Measurements from ENCODE around the gene WNT5B. TPM values are rescaled to one million over a fixed set of nuclear protein-coding genes. Genes with fewer than 3 reads are reported as not detected.

Gene WNT5B
- total RNA-seq, 2 donors from 2014 or later, result 1.5 to 3.0 TPM

- H3K9me3 ChIP-seq, result no peaks in the 10 kb centered on the region
- H3K36me3 ChIP-seq, result no peaks in the 10 kb centered on the region
- no peaks in the 10 kb centered on the region for H3K27me3 ChIP-seq
- H3K4me3 ChIP-seq, result no peak overlapping the region
- no peak overlapping the region for H3K27ac ChIP-seq
- TF ChIP-seq, protein P1, sequence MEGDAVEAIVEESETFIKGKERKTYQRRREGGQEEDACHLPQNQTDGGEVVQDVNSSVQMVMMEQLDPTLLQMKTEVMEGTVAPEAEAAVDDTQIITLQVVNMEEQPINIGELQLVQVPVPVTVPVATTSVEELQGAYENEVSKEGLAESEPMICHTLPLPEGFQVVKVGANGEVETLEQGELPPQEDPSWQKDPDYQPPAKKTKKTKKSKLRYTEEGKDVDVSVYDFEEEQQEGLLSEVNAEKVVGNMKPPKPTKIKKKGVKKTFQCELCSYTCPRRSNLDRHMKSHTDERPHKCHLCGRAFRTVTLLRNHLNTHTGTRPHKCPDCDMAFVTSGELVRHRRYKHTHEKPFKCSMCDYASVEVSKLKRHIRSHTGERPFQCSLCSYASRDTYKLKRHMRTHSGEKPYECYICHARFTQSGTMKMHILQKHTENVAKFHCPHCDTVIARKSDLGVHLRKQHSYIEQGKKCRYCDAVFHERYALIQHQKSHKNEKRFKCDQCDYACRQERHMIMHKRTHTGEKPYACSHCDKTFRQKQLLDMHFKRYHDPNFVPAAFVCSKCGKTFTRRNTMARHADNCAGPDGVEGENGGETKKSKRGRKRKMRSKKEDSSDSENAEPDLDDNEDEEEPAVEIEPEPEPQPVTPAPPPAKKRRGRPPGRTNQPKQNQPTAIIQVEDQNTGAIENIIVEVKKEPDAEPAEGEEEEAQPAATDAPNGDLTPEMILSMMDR (IDR thresholded peaks at IDR 0.05), result no peak
- peaks cover 0 to 11% of the 10 kb centered on the region in 2 donors for H3K4me1 ChIP-seq
- no peak for DNase-seq (ENCODE audit: low spot score)
These were observed 10.5 kb downstream of the WNT5B start for GRCh38 chr12:1639538-1639937.

- TF ChIP-seq, protein P1 (IDR thresholded peaks at IDR 0.05), result no peak
- Histone ChIP-seq H3K36me3 (no peaks in the 10 kb centered on the region), H3K27me3 (no peaks in the 10 kb centered on the region), H3K4me1 (peaks cover 0 to 14% of the 10 kb centered on the region in 2 donors), H3K4me3 (no peak overlapping the region), H3K9me3 (no peaks in the 10 kb centered on the region), H3K27ac (no peak overlapping the region)
- DNase-seq (ENCODE audit: low spot score), result no peak
These were observed 11.6 kb downstream of the WNT5B start for GRCh38 chr12:1640328-1641234.

GRCh38 chr12:1642513-1642912 is 13.5 kb downstream of the WNT5B start:
- H3K27me3 ChIP-seq, result no peaks in the 10 kb centered on the region
- H3K36me3 ChIP-seq, result no peaks in the 10 kb centered on the region
- TF ChIP-seq, protein P1 (IDR thresholded peaks at IDR 0.05), result no peak
- H3K9me3 ChIP-seq, result no peaks in the 10 kb centered on the region
- H3K27ac ChIP-seq, result no peak overlapping the region
- no peak for DNase-seq (ENCODE audit: low spot score)
- no peak overlapping the region for H3K4me3 ChIP-seq
- peaks cover 0 to 14% of the 10 kb centered on the region in 2 donors for H3K4me1 ChIP-seq

GRCh38 chr12:1643043-1643442 is 14.0 kb downstream of the WNT5B start:
- TF ChIP-seq, protein P1 (IDR thresholded peaks at IDR 0.05), result no peak
- H3K36me3 ChIP-seq, result no peaks in the 10 kb centered on the region
- no peak overlapping the region for H3K27ac ChIP-seq
- DNase-seq (ENCODE audit: low spot score), result no peak
- peaks cover 0 to 14% of the 10 kb centered on the region in 2 donors for H3K4me1 ChIP-seq
- H3K9me3 ChIP-seq, result no peaks in the 10 kb centered on the region
- no peaks in the 10 kb centered on the region for H3K27me3 ChIP-seq
- no peak overlapping the region for H3K4me3 ChIP-seq

DNA sequence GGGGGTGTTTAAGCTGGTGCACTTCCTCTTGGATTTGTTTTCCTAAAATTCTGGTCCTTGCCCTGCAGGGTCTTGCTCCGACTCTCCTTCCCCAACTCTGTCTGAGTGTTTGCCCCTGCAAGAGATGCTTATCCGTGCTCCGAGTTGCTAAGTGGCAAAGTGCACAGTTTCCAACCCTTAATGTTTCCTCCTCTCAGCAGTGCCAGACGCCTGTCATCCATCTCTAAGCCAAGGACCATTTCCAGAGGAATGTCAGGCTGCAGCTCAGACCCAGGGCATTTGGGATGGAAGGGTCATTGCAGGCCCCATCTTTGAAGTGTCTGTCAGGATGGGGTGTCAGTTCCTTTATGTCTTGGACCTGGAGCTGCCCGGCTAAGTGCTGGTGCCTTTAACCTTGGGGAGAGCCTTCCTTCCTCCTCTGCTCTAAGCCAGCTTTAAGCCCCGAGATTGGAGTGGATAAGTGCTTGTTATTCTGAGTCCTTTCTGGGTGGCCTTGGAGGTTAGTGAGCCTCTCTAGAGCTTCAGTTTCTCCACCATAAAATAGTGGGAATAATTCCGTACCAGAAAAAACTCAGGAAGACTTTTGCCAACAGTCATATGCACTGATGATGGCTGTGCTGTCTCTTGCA is 15.0 kb downstream of the WNT5B start:
- Histone ChIP-seq H3K4me1 (peaks cover 0 to 14% of the 10 kb centered on the region in 2 donors), H3K27ac (no peak overlapping the region), H3K36me3 (no peaks in the 10 kb centered on the region), H3K4me3 (no peak overlapping the region), H3K27me3 (no peaks in the 10 kb centered on the region), H3K9me3 (no peaks in the 10 kb centered on the region)
- DNase-seq (ENCODE audit: low spot score), result no peak
- TF ChIP-seq, protein P1 (IDR thresholded peaks at IDR 0.05), result no peak
